Neural progenitor cell (in vitro differentiated cells): ENCODE results near the gene ASB10.

ENCODE experiments used
- CTCF ChIP-seq: fragments of 200-600 bp; sonication (generic); IDR thresholded peaks from 2 replicates; pipeline ENCODE4 v1.5.1; 2017; ENCODE audit warnings: antibody characterized with exemption, mild to moderate bottlenecking
- EZH2phosphoT487 ChIP-seq: fragments of 200-600 bp; sonication (generic); IDR thresholded peaks from 2 replicates; pipeline ENCODE4 v1.6.1; 2017; ENCODE audit warnings: antibody characterized with exemption

GRCh38 chr7:151133986-151134742 is 52.9 kb downstream of the ASB10 start:
- TF ChIP-seq EZH2phosphoT487 (no peak), CTCF (no peak)
